GM20000 (cell line): ENCODE results near the gene DPH1.
A peak's percentile ranks its signal among the peaks of the same experiment; 100 is the strongest.

Experiments
- DNase-seq: peaks from one replicate; pipeline ENCODE4 v3.0.0; 2012; ENCODE audit warnings: low spot score
- TF ChIP-seq, protein P1 (sequence below): IDR thresholded peaks from 2 replicates; pipeline ENCODE4 v1.5.1; 2012; ENCODE audit warnings: mild to moderate bottlenecking, control low read depth; ENCODE audit errors: extremely low read depth, missing control alignments

DPH1 gene

GRCh38 chr17:2082003-2082781 is 52.2 kb downstream of the DPH1 start:
- DNase-seq, result no peak

GRCh38 chr17:2083613-2084035 is 53.7 kb downstream of the DPH1 start:
- peak; percentile 75 for DNase-seq
- TF ChIP-seq, protein P1, sequence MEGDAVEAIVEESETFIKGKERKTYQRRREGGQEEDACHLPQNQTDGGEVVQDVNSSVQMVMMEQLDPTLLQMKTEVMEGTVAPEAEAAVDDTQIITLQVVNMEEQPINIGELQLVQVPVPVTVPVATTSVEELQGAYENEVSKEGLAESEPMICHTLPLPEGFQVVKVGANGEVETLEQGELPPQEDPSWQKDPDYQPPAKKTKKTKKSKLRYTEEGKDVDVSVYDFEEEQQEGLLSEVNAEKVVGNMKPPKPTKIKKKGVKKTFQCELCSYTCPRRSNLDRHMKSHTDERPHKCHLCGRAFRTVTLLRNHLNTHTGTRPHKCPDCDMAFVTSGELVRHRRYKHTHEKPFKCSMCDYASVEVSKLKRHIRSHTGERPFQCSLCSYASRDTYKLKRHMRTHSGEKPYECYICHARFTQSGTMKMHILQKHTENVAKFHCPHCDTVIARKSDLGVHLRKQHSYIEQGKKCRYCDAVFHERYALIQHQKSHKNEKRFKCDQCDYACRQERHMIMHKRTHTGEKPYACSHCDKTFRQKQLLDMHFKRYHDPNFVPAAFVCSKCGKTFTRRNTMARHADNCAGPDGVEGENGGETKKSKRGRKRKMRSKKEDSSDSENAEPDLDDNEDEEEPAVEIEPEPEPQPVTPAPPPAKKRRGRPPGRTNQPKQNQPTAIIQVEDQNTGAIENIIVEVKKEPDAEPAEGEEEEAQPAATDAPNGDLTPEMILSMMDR, result no peak

More at GRCh38 chr17:2082003-2082781, 52.2 kb downstream of the DPH1 start:
- TF ChIP-seq, protein P1, result no peak

DNA sequence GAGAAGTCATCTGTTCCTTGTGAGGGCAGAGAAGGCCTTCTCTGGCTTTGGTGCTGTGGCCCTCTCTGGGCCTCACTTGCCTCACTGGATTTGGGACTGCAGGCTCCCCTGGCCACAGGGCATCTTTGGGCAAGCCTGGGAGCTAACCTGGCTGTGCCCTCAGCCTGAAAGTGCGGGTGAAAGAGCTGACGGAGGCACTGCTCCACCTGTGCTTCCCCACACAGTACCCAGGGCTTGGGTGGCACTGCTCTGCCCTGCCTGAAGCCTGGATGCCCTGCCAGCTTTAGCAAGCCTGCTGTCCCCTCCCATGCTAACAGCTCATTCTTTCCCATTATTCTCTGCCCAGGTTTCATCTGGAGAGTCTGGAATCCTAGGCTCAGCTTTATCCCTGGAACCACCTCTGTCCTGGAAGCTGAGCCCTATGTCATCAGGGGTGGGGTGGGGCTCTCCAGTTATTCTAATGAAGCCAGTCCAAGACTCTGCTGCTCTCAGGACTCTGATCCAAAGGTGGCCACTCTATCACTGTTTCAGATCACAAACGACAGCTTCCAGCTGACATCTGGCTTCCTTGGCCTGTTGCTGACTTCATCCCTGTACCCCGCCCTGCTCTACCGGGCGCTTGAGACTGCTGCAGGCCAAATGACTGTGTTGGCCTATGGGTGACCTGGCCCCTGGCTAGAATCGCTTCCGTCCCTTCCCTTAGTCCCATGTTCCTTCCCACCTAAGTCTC is 54.2 kb downstream of the DPH1 start:
- no peak for DNase-seq
- TF ChIP-seq, protein P1, result no peak

- no peak for DNase-seq
- TF ChIP-seq, protein P1, result no peak
Measured at GRCh38 chr17:2084766-2085647, 55.1 kb downstream of the DPH1 start.

GRCh38 chr17:2085648-2085949 is 55.6 kb downstream of the DPH1 start:
- no peak for DNase-seq
- TF ChIP-seq, protein P1, result no peak

DNA sequence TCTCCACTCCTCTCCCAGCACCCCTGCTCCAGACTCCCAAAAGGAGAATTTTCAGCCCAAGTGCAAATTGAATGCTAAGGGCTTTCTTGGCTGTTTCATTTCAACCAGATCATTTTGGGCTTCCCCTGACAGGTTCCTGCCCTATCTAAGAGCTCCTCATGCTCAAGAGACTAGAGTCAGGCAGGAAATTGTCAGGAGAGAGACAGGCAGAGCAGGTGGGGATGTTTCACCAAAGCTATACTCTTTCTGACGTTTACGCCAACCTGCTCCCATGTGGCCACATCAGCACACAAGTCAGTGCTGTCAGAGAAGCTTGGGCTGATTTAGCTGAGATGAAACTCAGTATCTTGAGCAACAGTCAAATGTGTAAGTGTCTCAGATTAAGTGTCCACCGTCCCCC is 56.4 kb downstream of the DPH1 start:
- TF ChIP-seq, protein P1, result no peak
- peak; percentile 37 for DNase-seq
